NK-92 (cell line): Measurements from ENCODE around the gene CCNB1IP1.
"Not testable (repeated sequence)": the region's sequence is repeated elsewhere in the genome, so short reads cannot be mapped to it uniquely, and the experiment has no call there.

Source experiments
- DNase-seq: peaks from one replicate; lab custom pipeline; 2025; ENCODE audit not compliant: unreplicated experiment; lab: John Stamatoyannopoulos, UW

The CCNB1IP1 gene

DNA sequence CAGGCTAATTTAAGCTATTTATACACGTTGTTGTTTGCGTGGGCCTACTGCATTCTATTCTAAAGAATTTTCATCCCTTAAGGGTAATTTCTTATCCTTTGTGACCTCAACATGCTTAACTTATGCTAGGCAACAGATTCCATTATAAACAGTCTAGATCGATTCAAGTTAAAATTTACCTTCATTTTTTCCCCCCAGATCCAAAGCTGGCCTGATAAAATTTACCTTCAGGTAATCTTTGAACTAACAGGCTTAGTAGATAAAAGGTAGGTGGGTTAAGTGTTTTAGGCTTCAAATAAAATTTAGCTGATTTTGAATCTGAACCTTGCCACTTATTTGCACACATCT, 389 bp upstream of the CCNB1IP1 start:
- no peak for DNase-seq

GRCh38 chr14:20332431-20332787, 670 bp downstream of the CCNB1IP1 start:
- DNase-seq: no peak

GRCh38 chr14:20331053-20331613, 1.9 kb downstream of the CCNB1IP1 start:
- DNase-seq: no peak

DNA sequence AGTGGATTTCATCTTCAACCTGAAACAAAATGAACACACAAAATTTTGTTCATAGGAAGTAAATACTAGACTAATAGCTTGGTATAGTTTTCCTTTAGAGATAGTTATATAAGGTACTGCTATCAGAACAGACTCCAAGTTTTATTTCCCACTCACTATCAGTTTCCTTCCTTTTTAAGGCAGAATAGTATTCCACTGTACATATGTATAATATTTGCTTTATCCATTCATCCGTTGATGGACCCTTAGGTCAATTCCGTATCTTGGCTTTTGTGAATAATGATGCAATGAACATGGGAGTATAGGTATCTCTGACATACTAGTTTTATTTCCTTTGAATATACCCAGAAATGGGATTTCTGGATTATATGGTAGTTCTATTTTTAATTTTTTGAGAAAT, 3.7 kb downstream of the CCNB1IP1 start:
- DNase-seq: no peak

DNA sequence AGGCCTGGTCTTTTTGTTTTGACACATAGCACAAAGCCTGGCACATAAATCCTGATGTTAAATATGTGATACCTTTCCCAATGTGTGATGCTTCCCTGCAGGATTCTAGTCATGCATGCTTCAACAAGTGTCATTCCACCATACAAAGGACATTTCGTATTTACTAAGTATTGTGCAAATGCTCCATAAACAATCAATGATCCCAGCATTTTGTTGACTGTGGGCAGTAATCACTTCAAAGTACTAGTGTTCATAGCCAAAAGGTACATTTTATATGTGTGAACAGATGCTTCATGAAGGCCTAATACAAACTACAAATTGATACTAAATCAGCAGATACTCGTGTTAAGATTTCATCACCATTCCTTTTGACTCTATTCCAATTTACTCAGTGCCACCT, 4.4 kb downstream of the CCNB1IP1 start:
- DNase-seq: no peak

DNA sequence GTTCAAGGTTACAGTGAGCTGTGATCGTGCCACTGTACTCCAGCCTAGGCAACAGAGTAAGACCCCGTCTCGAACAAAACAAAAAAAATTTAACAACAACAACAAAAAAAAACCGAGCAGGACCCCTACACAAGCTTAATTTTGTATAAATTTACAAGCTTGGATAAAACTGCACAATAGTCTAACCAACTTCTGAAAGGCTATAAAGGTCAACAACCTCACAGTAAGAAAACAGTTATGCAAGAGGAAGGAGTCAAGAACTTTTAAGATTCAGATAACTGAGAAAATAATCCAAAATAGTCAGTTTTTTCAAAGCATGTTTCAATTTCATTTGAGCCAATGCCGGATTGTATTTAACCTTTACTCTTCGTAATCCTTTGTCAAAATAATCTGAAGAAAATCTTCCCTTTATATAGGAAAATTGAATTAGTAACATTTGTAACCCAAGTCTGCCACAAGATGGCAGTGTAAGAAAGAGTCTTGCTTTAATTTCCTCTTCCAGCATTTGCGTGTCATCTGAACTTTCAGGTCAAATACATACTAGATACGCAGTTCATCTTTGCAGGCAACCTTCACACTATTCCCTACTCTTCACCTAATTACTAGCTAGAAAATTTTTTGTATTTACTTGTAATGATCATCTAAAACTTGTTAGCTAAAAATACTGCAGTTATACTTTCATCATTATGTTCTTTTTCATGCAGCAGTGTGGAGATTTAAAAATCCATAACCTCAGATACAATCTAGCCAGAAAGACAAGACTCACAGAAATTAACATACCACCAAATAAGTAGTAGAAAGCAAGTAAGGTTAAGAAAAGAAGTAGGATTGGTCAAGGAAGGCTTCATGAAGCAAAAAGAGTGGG, 5.8 kb downstream of the CCNB1IP1 start:
- DNase-seq: no peak

GRCh38 chr14:20317720-20318119, 15.4 kb downstream of the CCNB1IP1 start:
- DNase-seq: no peak

GRCh38 chr14:20314026-20314425, 19.1 kb downstream of the CCNB1IP1 start:
- no peak for DNase-seq

- DNase-seq: no peak
These were observed 27.0 kb downstream of the CCNB1IP1 start for GRCh38 chr14:20306079-20306423.

DNA sequence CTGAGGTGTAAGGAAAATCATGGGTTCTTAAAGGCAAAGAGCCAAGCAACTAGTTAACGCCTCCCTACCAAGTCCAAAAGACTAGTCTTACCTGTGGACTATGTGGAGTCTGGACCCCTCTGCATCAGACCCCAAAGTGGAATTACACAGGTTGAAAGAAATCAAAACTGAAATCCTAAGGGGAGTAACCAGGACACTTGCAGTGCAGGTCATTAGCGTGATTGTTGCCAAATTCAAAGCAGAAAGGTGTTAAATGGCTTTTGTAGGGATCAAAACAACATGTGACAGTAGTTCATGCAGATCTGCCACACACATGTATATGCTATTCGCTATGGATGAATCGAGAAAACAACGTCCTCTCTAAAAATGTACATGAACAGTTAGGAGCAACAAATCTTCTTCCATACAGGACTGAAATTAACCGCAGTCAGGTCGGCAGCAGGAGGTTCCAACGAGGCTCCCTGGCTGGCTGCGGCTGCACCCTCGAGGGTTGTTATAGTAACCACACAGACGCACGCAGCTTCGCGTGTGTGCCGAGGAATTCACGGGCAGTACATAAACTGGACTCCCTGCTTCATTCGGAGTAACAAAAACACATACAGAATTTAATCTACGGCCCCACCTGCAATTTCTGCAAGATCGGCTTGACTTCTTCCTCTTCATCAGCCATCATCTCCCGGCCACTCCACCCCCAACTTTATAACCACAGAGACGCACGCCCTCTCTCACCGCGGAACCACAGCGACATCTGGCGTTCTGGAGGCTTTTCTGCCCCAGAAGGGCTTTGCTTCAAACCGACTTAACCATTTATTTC, 27.6 kb downstream of the CCNB1IP1 start, which contains the start of gene TTC5:
Gene TTC5 (minus strand): TSS at position 687 of the 814 bp plus-strand sequence. CDS start 14 bp downstream, at position 673.
- DNase-seq: peak; percentile 26

DNA sequence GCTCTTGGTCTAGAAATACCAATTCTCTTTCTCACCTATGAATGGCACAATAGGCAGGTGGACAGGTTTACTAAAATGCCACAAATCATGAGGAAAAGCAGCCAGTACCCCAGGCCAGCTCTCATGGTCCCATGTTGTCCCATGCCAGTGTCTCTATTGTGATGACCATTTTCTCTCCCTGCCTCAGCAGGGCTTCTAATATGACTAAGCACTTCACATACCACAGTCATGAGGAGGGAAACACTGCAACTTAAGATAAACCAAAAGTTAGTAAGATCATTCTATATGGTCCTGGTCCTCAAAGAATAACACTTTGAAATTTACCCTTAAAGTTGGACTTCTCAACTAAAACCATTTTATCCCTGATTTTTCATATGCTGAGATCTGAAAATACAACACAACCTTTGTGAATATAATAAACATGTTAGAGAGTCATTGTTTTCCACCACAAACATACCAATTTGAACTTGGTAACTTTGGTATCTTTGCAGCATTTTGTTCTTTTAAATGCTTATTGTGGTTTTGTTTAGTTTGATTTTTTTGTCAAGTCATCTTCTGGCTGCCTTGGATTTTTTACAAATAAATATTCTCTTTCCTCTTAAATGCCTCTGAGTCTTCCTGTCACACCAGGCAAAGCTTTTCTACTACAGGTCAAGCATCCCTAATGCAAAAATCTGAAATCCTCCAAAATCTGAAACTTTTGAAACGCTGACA, 30.9 kb downstream of the CCNB1IP1 start:
- DNase-seq: no peak

DNA sequence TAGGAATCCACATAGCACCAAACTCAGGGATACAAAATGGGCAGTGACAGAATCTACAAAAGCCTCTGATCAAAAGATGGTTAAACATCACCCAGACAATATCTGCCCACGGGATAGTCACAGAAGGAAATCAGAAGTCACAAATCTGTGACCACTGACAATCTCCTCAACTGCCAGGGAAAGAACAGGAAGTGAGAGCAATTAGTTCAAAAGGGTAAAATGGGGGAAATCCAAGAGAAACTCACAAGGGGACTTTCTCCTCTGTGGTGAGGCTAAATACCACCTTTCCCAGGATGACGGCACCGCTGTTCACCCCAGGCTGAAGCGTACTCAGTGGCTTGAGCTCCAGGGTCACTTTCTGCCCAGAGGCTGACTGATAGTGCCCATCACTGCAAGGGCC, 38.0 kb downstream of the CCNB1IP1 start:
- no peak for DNase-seq

- DNase-seq: no peak
These were observed 38.4 kb downstream of the CCNB1IP1 start for GRCh38 chr14:20294636-20295035.

DNA sequence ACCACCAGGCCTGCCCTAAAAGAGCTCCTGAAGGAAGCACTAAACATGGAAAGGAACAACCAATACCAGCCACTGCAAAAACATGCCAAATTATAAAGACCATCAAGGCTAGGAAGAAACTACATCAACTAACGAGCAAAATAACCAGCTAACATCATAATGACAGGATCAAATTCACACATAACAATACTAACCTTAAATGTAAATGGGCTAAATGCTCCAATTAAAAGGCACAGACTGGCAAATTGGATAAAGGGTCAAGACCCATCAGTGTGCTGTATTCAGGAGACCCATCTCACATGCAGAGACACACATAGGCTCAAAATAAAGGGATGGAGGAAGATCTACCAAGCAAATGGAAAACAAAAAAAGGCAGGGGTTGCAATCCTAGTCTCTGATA, 51.1 kb downstream of the CCNB1IP1 start:
- DNase-seq: not testable (repeated sequence)

DNA sequence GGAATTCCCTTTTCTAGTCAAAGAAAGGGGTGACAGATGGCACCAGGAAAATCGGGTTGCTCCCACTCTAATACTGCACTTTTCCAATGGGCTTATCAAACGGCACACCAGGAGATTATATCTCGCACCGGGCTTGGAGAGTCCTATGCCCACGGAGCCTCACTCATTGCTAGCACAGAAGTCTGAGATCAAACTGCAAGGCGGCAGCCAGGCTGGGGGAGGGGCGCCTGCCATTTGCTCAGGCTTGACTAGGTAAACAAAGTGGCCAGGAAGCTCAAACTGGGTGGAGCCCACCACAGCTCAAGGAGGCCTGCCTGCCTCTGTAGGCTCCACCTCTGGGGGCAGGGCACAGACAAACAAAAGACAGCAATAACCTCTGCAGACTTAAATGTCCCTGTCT, 52.8 kb downstream of the CCNB1IP1 start:
- DNase-seq: not testable (repeated sequence)

DNA sequence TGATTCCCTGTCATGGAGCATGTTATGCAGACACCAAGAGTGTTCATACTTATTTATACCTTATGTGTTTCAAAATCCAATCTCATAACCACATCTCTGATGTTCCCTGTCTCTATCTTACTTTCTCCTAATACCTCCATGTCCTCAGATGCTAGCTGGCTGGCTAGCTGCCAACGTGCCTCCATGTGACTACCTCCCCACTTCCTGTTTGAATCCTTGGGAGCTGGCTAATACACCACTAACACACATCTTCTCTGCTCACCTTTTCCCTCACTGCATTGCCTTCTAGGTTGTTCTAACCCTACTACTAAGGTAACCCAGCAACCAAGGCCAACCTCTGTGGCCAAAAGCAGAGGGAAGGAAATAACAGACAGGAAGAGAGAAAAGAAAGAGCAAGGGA, 54.7 kb downstream of the CCNB1IP1 start:
- no peak for DNase-seq

- DNase-seq: no peak
These were observed 55.7 kb downstream of the CCNB1IP1 start for GRCh38 chr14:20277409-20277808.

DNA sequence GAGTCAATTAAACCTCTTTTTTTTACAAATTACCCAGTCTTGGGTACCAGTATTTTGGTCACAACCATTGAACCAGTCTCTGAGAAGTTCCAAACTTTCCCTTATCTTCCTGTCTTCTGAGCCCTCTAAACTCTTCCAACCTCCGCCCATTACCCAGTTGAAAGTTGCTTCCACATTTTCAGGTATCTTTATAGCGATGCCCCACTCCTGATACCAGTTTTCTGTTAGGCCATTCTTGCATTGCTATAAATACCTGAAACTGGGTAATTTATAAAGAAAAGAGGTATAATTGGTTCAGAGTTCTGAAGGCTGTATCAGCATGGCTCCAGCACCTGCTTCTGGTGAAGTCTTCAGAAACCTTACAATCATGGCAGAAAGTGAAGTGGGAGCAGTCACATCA, 59.0 kb downstream of the CCNB1IP1 start:
- DNase-seq: no peak

DNA sequence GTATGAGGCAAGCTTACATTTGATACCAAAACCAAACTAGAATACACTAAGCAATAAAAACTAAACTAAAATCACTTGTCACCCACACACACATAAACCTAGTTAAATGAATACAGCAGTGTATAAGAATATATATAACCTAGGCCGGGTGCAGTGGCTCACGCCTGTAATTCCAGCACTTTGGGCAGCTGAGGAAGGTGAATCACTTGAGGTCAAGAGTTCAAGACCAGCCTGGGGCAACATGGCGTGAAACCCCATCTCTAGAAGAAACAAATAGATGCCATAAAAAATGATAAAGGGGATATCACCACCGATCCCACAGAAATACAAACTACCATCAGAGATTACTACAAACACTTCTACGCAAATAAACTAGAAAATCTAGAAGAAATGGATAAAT, 68.7 kb downstream of the CCNB1IP1 start:
- not testable (repeated sequence) for DNase-seq

GRCh38 chr14:20262642-20263128, 70.4 kb downstream of the CCNB1IP1 start:
- DNase-seq: no peak
